22Rv1 (cell line): Measurements from ENCODE around the gene RPL39L.
"Not testable (repeated sequence)": the region's sequence is repeated elsewhere in the genome, so short reads cannot be mapped to it uniquely, and the experiment has no call there.

Experiments
- ZFX ChIP-seq: fragments of 450-650 bp; IDR thresholded peaks from 2 replicates; pipeline ENCODE4 v1.6.1; 2017; ENCODE audit warnings: antibody characterized with exemption, borderline replicate concordance
- TF ChIP-seq, protein P1 (sequence below): fragments of 450-650 bp; IDR thresholded peaks from 2 replicates; pipeline ENCODE4 v1.5.1; 2017; ENCODE audit warnings: mild to moderate bottlenecking

DNA sequence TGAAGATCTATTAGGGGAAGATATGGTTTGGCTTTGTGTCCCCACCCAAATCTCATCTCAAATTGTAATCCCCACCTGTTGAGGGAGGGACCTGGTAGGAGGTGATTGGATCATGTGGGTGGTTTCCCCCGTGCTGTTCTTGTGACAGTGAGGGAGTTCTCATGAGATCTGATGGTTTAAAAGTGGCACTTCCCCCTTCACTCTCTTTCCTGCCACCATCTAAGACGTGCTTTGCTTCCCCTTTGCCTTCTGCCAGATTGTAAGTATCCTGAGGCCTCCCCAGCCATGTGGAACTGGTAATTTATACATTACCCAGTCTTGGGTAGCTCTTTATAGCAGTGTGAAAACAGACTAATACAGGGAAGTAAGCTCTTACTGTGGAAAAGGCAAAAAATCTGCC lies 6.1 kb downstream of the RPL39L start:
- TF ChIP-seq, protein P1, sequence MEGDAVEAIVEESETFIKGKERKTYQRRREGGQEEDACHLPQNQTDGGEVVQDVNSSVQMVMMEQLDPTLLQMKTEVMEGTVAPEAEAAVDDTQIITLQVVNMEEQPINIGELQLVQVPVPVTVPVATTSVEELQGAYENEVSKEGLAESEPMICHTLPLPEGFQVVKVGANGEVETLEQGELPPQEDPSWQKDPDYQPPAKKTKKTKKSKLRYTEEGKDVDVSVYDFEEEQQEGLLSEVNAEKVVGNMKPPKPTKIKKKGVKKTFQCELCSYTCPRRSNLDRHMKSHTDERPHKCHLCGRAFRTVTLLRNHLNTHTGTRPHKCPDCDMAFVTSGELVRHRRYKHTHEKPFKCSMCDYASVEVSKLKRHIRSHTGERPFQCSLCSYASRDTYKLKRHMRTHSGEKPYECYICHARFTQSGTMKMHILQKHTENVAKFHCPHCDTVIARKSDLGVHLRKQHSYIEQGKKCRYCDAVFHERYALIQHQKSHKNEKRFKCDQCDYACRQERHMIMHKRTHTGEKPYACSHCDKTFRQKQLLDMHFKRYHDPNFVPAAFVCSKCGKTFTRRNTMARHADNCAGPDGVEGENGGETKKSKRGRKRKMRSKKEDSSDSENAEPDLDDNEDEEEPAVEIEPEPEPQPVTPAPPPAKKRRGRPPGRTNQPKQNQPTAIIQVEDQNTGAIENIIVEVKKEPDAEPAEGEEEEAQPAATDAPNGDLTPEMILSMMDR, result not testable (repeated sequence)
- not testable (repeated sequence) for TF ChIP-seq ZFX
